GM21528 (cell line): ENCODE data around the gene MRE11.
"Not testable (repeated sequence)": the region's sequence is repeated elsewhere in the genome, so short reads cannot be mapped to it uniquely, and the experiment has no call there.

Experiments
- ATAC-seq: cut with Tn5 transposase; IDR thresholded peaks from one replicate; pipeline ENCODE4 v1.9.1; 2021; ENCODE audit warnings: mild to moderate bottlenecking, moderate library complexity; ENCODE audit not compliant: unreplicated experiment, low FRiP score

Gene MRE11

DNA sequence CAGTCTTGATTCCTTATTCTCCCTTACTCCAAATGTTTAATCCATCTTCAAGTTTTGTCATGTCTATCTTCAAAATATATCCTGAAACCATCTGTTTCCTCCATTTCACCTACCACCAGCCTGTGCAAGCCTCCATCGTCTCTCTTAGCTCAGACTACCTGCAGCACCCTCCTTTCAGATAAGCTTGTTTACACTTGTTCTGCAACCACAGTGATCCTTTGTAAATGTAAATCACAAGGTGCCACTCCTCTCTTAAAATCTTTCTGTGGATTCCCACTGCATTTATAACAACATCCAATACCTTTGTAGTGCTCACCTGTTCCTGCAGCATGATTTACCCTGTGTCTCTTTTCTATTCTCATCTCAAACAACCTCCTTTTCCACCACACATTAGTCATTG is 60.6 kb downstream of the MRE11 start:
- no peak for ATAC-seq

DNA sequence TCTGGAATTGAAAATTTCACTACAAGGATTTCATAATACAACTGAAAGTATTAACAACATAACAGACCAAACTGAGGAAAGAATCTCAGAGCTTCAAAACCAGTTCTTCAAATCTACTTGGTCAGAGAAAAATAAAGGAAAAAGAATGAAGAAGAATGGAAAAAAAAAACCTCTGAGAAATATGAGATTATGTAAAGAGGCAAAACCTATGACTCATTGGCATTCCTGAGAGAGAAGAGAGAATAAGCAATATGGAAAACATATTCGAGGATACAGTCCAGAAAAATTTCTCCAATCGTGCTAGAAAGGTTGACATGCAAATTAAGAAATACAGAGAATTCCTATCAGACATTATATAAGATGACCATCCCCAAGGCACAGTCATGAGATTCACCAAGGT is 69.0 kb downstream of the MRE11 start:
- no peak for ATAC-seq

DNA sequence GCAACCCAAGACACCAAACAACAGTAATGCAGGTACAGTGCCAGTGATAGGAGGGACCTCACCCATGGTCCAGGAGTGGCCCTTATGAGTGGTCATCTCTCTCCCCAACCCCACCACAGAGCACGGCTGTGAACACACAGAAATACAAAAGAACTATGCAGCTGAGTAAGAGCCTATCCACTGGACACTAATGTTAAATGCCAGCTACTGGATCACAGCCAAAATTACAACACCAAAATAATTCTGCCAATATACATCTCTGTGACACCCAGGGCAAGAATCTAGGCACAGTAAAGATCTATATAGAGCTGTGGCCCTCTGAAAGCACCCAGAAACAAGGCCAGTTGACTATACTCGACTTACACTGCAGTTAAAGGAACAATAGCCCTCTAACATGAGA is 69.6 kb downstream of the MRE11 start:
- ATAC-seq: no peak

DNA sequence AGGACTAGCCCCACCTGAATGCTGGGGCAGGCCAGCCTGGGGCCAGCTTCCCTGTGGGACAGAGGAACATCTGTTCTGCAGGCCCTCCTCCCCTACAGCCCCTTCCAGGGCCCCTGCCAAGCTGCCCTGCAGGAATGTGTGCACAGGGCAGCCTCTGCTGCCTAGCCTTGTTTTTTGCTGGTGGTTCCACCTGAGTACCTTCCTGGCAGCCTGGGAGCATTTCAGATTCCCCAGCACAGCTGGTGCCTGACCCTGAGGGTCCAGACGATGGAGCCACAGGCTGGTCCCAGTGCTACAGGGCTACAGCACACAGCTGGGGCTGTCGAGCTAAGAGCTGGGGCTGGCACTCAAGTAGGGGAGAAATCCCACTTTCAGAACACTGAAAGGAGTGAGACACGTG is 70.1 kb downstream of the MRE11 start:
- no peak for ATAC-seq

DNA sequence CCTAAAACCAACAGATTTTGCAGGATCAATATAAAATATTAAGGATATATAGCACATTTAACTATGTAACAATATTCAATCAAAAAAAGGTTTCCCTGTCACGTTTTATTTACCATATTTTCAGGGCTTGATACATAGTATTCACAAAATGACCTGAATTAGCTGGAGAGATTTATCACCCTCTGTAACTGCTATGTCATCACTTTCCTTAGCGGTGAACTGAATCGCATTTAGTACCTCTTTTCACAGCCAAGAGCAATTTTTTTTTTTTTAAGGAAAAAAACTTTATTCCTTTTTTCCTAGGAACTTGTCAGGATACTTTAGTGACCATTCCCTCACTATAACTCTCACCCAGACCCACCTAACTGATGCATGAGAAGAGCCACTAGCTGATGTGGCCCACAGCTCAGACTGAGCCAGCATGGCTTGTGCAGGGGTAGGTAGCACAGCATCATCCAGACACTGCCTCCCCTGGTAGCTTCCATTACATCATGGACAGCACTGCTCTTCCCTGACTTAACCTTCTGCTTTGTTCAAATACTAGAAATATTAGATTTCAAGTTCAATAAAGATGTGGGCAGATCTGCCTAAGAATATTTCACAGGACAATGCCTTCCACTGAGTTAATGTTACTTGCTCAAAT is 75.4 kb downstream of the MRE11 start:
- ATAC-seq: no peak

DNA sequence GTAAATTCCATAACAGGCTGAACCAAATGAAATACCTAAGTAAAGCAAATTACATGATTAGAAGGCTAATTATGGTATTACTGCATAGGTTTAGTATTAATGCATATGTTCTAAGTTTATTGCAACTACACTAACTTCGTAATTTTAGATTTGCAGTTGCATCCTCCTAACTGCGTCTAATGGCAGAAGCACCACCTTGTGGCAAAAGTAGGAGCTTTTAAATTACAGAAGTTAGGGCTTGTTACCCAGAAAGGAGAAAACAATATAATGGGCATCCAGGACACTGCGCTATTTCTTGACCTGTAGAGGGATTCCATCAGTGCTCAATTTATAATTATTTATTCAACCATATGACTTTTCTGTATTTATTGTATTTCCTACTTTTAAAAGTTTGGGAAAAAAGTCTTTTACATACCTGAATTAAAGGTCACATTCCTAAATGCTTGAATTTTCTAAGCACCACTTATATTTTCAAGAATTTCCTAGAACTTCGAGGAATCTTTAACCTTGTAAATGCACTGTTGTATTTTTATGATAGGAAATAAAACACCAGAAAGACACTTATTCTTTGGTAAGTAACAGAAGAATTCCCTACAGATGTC is 76.2 kb downstream of the MRE11 start:
- no peak for ATAC-seq

DNA sequence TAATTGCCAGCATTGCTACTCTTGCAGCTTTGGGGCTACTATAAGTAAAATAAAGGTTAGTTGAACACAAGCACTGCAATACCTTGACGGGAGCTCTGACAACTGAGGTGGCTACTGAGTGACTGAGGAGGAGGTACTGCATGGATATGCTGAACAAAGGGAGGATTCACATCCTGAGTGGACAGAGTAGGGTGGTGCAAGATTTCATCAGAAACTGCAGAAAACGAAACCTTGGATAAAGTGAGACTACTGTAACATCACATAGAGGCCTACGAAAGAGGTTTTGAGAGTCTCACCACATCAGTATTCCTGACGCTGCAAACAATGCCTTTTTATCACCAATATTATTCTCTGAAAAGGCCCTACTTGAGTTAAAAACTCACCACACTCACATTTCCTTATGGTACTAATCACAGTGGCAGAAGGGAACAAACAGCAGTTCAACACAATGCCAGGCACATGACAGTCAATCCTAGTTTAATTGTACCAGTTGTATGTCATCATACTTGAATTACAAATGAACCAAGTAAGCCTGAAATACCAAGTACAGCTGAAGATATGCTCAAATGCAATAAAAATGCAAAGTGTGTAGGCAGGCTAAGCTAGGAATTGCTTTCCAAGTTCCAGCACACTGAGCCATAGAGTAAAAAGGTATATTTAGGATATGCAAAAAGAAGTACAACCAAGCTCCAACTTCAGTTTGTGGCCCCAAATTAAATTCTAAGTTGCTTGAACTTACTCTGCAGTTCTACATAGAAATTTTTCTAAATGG is 88.4 kb downstream of the MRE11 start:
- no peak for ATAC-seq

DNA sequence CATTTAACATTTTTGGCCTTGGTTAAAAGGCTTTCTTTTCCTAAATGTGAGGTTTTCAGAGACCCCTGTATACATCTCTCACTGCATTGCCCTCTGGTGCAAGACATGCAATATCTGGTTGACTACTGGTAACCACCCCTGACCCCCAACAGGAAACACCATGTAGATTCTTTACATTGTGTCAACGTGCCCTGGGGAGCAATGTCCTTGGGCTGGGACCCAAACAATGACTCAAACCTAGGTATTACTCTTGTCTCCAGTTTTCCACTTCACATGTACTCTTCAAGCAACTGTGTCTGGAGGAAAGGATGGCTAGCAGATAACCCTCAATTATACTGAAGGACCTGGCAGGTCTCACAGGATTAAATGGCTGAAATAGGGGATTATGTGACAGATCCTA is 91.3 kb downstream of the MRE11 start:
- no peak for ATAC-seq

DNA sequence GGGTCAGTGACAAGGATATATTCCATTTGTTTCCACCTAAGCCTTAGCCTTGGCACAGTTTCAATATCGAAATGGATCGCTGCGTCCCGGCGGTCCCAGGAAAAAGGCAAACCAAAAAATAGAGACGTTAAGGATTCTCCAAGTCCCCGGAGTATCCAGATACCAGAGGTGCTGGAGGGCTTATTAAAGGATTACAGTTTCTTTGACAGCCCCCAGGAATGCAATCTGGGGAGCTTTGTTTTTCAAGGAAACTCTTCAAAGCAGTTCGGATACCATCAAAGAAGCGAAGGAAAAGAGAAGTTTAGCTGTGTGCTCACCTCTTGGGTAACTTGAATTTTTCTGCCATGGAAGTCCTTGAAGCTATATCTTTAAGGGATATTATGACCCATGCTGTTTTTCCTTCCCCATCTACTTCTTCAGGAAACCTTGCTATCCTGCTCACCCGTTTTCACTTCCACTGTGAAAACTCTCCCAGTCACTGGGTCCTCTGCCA is 91.8 kb downstream of the MRE11 start:
- ATAC-seq: no peak

DNA sequence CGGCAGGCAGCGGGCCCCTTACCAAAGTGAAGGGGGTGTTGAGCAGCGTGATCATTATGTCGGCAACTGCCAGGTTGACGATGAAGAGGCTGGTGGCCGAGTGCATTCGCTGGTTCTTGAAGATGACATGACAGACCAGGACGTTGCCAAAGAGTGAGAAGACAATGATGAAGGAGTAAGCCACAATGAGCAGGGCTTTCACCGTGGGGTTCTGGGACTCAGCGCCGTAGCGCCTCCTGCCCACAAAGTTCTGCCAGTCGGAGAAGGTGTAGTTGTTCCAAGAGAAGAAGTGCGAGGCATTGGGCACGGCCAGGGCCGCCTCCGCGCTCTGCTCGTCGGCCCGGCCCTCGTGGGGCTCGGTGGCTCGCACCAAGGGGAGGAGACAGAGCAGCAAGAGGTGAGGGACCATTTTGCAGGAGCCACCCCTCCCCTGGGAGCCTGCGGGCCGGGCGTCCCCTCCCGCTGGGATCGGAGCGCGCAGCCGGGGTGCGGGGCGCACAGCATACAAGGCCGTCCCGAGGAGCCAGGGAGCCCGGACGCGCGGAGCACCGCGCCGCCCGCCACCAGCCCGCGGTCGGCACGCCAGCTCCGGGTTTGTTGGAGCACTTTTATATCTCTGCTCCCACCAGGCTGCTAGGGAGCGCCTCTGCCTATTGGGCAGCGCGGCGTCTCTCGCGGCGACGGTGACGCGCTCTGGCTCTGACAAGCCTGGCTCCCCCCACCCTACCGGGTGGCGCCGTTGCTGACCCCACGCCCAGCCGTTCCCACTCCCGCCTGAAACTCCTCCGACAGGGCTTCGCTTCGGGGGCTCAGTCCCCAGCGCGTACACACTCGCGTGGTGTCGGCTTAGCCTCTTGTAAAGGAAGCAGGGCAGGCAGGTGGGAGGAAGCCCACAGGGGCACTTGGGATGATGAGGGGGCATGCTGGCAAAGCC is 92.5 kb downstream of the MRE11 start, which contains the start of gene GPR83:
Gene GPR83 (minus strand): TSS at position 581 of the 934 bp plus-strand sequence. CDS start 172 bp downstream, at position 409.
- ATAC-seq: no peak

DNA sequence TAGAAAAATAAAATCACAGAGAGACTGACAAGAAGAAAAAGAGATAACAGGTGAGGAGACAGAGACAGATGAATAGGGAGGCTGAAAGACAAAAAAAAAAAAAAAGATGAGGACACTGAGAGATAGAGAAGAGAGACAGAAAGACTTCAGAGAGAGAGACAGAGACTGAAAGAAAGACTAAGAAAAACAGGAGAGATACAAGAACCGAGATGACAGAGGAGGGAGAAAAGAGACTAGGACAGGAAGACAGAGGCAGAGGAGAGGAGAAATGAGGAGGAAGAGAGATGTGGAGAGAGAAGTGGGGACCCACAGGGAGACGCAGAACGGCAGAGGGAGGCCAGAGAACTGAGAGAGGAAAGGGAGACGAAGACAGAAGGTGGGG is 93.2 kb downstream of the MRE11 start:
- no peak for ATAC-seq

DNA sequence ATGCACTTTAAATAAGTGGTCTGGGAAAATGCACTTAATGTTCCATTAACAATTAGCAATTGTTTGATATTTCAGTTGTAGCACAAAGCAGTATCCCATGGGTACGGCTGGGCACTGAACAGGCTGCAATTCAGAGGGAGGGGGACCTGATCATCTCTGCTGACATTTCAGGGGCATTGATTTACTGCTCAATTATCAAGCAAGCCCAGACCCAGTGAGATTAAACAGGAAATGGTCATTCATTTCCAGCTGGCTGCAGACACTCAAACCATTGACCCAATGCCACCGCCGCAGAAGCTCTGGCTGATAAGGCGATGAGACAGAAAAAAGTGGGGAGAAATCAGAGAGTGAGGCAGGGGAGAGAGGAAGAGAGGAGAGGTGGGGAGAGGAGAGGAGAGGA is 93.6 kb downstream of the MRE11 start:
- no peak for ATAC-seq

DNA sequence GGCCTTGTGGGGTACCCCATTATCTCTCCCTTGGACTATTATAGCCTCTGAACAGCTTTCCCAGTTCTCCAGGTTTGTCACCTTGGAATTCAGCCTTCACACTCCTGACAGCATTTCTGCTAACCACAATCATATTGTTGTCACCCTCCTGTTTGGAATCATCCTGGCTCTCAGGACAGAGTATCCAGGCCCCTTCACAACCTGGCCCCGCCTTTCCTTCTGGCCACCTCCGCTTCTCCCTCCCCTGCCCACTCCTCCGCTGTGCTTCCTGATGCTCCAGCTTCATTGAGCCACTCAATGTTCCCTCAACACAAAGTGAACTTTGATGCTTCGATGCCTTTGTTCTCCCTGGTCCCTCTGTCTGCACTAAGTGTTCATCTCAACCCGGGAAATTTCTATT is 95.5 kb downstream of the MRE11 start:
- no peak for ATAC-seq

DNA sequence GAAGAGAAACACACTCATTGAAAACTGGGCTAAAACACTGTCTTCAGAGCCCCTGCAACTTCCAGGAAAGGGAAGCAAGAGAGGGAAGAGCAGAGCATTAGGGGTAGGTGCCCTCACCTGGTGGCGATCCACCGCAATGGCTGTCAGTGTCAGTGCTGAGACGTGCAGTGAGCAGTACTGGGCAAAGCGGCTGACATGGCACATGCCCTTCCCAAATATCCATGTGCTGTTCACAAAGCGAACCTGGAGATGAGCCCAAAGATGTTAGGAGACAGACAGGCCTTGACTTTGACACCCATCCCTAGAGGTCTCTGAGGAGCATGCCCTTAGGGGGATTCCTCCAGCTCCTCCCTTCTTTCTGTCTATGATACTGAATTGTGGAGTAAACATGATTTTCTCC is 97.4 kb downstream of the MRE11 start:
- ATAC-seq: no peak

DNA sequence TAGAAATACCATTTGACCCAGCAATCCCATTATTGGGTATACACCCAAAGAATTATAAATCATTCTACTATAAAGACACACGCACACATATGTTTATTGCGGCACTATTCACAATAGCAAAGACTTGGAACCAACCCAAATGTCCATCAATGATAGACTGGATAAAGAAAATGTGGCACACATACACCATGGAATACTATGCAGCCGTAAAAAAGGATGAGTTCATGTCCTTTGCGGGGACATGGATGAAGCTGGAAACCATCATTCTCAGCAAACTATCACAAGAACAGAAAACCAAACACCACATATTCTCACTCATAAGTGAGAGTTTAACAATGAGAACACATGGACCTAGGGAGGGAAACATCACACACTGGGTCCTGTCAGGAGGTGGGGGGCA is 101.7 kb downstream of the MRE11 start:
- ATAC-seq: not testable (repeated sequence)

DNA sequence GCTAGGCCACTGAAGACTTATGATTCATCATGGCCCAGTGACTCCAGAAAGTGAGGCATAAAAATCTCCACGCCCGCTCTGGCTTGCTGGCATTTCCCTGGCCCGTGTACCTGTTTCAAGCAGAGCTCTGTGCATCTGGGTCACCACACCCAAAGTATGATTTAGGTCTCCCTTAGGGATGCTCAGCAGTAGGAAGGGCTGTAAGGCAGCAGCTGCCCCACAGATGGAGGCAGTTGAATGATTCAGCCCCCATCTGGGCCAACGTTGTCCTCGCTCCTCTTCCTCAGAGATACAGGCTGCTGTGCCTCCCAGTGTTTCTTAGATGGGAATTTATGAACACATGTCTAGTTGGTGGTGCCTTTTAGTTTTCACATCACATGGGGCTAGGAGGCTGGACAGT is 114.0 kb downstream of the MRE11 start:
- no peak for ATAC-seq

DNA sequence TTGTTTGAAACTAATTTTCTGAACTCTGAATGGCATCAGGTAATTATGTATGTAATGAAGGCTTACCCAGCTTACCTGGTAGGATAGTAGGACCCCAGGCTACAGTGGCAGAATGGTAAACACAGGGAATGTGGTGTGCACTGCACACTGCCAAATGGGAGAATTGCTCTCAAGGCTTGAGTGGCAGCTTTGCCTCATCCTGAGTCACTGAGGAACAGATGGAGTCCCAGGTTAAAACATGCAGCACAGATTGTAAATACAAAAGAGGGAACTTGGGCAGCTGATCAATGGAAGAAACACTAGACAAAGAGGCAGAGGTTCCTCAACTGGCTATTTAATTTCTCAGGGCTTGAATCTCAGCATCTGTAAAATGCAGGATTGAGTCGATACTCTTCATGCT is 116.8 kb downstream of the MRE11 start:
- ATAC-seq: no peak

DNA sequence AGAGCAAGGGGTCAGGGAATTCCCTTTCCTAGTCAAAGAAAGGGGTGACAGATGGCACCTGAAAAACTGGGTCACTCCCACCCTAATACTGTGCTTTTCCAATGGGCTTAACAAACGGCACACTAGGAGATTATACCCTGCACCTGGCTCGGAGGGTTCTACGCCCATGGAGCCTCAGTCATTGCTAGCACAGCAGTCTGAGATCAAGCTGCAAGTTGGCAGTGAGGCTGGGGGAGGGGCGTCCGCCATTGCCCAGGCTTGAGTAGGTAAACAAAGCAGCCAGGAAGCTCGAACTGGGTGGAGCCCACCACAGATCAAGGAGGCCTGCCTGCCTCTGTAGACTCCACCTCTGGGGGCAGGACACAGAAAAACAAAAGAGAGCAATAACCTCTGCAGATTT is 123.1 kb downstream of the MRE11 start:
- not testable (repeated sequence) for ATAC-seq
